ENCODE data around the gene EDN2.

- TF ChIP-seq, protein P1, sequence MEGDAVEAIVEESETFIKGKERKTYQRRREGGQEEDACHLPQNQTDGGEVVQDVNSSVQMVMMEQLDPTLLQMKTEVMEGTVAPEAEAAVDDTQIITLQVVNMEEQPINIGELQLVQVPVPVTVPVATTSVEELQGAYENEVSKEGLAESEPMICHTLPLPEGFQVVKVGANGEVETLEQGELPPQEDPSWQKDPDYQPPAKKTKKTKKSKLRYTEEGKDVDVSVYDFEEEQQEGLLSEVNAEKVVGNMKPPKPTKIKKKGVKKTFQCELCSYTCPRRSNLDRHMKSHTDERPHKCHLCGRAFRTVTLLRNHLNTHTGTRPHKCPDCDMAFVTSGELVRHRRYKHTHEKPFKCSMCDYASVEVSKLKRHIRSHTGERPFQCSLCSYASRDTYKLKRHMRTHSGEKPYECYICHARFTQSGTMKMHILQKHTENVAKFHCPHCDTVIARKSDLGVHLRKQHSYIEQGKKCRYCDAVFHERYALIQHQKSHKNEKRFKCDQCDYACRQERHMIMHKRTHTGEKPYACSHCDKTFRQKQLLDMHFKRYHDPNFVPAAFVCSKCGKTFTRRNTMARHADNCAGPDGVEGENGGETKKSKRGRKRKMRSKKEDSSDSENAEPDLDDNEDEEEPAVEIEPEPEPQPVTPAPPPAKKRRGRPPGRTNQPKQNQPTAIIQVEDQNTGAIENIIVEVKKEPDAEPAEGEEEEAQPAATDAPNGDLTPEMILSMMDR (IDR thresholded peaks at IDR 0.05): no peak
- TF ChIP-seq EZH2 (IDR thresholded peaks at IDR 0.05; ENCODE audit: borderline replicate concordance, insufficient read depth, low read depth, low read length, poor library complexity, severe bottlenecking): no peak
Observed at GRCh38 chr1:41494351-41495209, 10.1 kb upstream of the EDN2 start.

Data from B cell (primary cell).